Measurements from ENCODE around the gene SPIN1. TPM values are rescaled to one million over a fixed set of nuclear protein-coding genes. Genes with fewer than 3 reads are reported as not detected.

SPIN1 gene
- total and polyA plus RNA-seq, 2 donors: 55.5 to 167 TPM

- Histone ChIP-seq H3K4me1 (ENCODE audit: insufficient read depth) (no peaks in the 10 kb centered on the region), H3K4me3 (ENCODE audit: low read depth, low read length) (no peak overlapping the region), H3K27ac (ENCODE audit: low read depth) (no peak overlapping the region), H3K36me3 (ENCODE audit: insufficient read depth) (no peaks in the 10 kb centered on the region)
- WGBS: 71% methylated on average over 12 of the region's 12 CpGs
- DNase-seq (ENCODE audit: extremely low spot score): no peak
These were observed 114.3 kb downstream of the SPIN1 start for GRCh38 chr9:88502552-88503034.

DNA sequence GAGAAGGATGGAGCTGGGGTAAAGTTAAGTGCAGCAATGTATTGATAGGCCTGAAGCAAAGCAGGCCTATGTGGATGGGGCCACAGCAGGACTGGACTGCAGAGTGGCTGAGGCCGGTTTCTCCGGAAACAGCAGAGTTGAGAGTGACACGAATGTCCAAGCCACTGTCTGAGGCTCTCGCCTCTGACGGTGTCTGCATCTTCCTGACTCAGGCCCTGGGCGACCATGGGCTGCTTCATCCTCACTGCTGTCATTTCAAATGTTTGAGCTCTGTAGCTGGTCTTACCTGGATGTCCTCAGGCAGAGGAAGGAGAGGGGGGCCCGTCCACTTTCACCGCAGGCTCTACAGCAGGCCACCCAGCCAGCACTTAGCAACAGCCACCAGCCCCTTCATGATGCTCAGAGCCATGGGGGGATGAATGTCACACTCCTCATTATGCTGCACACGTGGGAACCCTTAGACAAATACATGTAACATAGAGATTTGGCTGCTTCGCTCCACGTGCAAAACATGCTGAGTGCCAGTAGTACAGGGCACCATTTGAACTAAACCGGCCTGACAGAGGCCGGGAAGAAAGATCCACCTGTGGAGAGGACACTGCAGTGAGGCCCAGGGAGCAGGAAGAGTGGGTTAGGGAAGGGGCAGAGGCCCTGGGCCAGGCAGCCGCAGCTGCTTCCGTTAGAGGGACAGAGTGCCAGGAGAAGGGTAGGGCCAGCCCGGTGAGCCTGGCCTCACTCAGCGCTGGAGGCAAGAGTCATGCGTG, 115.0 kb downstream of the SPIN1 start:
- Histone ChIP-seq H3K4me3 (ENCODE audit: low read depth, low read length) (no peak overlapping the region), H3K36me3 (ENCODE audit: insufficient read depth) (no peaks in the 10 kb centered on the region), H3K4me1 (ENCODE audit: insufficient read depth) (no peaks in the 10 kb centered on the region), H3K27ac (ENCODE audit: low read depth) (no peak overlapping the region)
- no peak for DNase-seq (ENCODE audit: extremely low spot score)
- WGBS: 89% methylated on average over 18 of the region's 18 CpGs

DNA sequence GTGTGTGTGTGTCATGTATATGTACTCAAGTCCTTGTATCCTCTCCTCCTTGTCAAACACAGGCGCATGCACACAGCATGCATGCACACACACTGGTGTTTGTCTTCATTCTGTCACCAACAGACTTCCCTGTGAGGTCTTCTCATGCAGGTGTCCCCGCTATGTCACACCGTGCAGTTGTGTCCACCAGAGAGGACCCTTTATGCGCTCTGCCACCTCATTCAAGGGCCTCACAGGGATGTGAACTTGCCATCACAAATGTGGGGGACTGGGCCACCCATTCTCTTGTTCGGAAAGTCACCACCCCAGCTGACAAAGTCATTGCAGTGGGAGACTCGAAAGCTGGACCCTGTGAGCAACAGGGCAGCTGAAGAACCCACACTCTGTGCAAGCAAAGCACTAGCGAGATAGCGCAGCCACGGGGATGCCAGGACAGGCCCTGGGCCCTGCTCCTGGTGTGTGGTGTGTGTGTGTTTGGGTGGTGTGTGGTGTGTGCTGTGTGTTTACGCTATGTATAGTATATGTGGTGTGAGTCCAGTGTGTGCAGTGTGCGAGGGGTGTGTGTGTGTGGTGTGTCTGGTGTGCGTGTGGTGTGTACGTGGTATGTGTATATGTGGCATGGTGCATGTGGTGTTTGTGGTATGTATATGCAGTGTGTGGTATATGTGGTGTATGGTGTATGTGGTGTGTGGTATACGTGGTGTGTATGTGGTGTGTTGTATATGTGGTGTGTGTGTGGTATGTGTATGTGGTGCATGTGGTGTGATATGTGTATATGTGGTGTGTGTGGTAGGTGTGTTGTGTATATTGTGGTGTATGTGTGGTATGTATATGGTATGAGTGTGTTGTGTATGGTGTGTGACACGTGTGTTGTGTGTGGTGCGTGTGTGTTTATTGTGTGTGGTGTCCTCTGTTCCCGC, 115.9 kb downstream of the SPIN1 start:
- no peak for DNase-seq (ENCODE audit: extremely low spot score)
- Histone ChIP-seq H3K27ac (ENCODE audit: low read depth) (no peak overlapping the region), H3K4me3 (ENCODE audit: low read depth, low read length) (no peak overlapping the region), H3K36me3 (ENCODE audit: insufficient read depth) (no peaks in the 10 kb centered on the region), H3K4me1 (ENCODE audit: insufficient read depth) (no peaks in the 10 kb centered on the region)
- 94% methylated on average over 17 of the region's 17 CpGs for WGBS

GRCh38 chr9:88508326-88508725, 120.1 kb downstream of the SPIN1 start:
- WGBS: 91% methylated on average over 2 of the region's 2 CpGs

DNA sequence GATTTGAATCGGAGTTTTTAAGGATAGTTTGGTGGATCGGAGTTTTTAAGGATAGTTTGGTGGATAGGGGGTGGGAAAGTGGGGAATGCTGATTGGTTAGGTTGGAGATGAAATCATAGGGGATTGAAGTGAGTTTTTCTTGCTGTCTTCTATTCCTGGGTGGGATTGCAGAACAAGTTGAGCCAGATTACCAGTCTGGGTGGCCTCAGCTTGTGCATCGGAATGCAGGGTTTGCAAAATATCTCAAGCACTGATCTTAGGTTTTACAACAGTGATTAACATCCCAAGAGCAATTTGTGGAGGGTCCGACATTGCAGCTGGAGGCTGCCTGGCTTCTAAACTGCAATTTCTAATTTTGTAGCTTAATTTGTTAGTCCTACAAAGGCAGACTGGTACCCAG, 123.7 kb downstream of the SPIN1 start:
- DNase-seq (ENCODE audit: extremely low spot score): no peak
- Histone ChIP-seq H3K4me1 (ENCODE audit: insufficient read depth) (no peaks in the 10 kb centered on the region), H3K4me3 (ENCODE audit: low read depth, low read length) (no peak overlapping the region), H3K27ac (ENCODE audit: low read depth) (no peak overlapping the region), H3K36me3 (ENCODE audit: insufficient read depth) (no peaks in the 10 kb centered on the region)
- WGBS: 65% methylated on average over 4 of the region's 4 CpGs

More at GRCh38 chr9:88508326-88508725, 120.1 kb downstream of the SPIN1 start:
- no peak for DNase-seq (ENCODE audit: extremely low spot score)
- Histone ChIP-seq H3K4me3 (ENCODE audit: low read depth, low read length) (no peak overlapping the region), H3K4me1 (ENCODE audit: insufficient read depth) (no peaks in the 10 kb centered on the region), H3K36me3 (ENCODE audit: insufficient read depth) (no peaks in the 10 kb centered on the region), H3K27ac (ENCODE audit: low read depth) (no peak overlapping the region)

DNA sequence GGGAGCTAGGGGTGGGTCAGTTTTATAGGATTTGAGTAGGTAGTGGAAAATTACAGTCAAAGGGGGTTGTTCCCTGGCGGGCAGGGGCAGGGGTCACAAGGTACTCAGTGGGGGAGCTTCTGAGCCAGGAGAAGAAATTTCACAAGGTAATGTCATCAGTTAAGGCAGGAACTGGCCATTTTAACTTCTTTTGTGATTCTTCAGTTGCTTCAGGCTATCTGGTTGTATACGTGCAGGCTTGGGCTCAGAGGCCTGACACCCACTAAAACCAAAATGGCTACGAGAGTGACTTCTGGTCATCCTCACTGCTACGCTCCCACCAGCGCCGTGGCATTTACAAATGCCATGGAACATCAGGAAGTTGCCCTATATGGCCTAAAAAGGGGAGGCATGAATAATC, 126.0 kb downstream of the SPIN1 start:
- DNase-seq (ENCODE audit: extremely low spot score): no peak
- WGBS: 93% methylated on average over 6 of the region's 6 CpGs

GRCh38 chr9:88521308-88521707, 133.1 kb downstream of the SPIN1 start:
- no peak for DNase-seq (ENCODE audit: extremely low spot score)
- Histone ChIP-seq H3K36me3 (ENCODE audit: insufficient read depth) (no peaks in the 10 kb centered on the region), H3K4me1 (ENCODE audit: insufficient read depth) (no peaks in the 10 kb centered on the region), H3K27ac (ENCODE audit: low read depth) (no peak overlapping the region), H3K4me3 (ENCODE audit: low read depth, low read length) (no peak overlapping the region)
- WGBS: 38% methylated on average over 4 of the region's 4 CpGs

More for the DNA sequence above, 126.0 kb downstream of the SPIN1 start:
- Histone ChIP-seq H3K27ac (ENCODE audit: low read depth) (no peak overlapping the region), H3K4me1 (ENCODE audit: insufficient read depth) (no peaks in the 10 kb centered on the region), H3K36me3 (ENCODE audit: insufficient read depth) (no peaks in the 10 kb centered on the region), H3K4me3 (ENCODE audit: low read depth, low read length) (no peak overlapping the region)

DNA sequence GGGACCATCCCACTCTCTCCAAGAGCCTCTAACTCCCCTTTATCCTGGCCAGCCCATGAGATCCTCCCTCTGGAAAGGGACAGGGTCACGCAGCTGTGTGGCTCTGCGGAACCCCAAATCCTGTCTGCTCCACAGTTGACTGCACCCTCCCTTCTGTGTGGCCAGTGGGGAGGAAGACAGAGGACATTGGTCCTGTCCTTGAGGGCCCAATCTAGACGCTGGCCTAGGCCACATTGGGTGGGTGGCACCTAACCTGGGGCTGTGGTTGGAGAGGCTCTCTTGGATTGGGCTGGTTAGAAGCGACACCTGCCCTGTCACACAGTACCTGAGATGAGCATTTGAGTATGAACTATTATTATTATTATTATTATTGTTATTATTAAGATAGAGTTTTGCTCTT, 134.1 kb downstream of the SPIN1 start:
- Histone ChIP-seq H3K4me1 (ENCODE audit: insufficient read depth) (no peaks in the 10 kb centered on the region), H3K4me3 (ENCODE audit: low read depth, low read length) (no peak overlapping the region), H3K27ac (ENCODE audit: low read depth) (no peak overlapping the region), H3K36me3 (ENCODE audit: insufficient read depth) (no peaks in the 10 kb centered on the region)
- no peak for DNase-seq (ENCODE audit: extremely low spot score)
- 95% methylated on average over 4 of the region's 4 CpGs for WGBS

- no peaks in the 10 kb centered on the region for H3K36me3 ChIP-seq (ENCODE audit: insufficient read depth)
- no peak overlapping the region for H3K27ac ChIP-seq (ENCODE audit: low read depth)
- H3K4me3 ChIP-seq (ENCODE audit: low read depth, low read length): no peak overlapping the region
- WGBS: 82% methylated on average over 3 of the region's 3 CpGs
- no peaks in the 10 kb centered on the region for H3K4me1 ChIP-seq (ENCODE audit: insufficient read depth)
- DNase-seq (ENCODE audit: extremely low spot score): no peak
These were observed 134.8 kb downstream of the SPIN1 start for GRCh38 chr9:88523056-88523455.

- no peak overlapping the region for H3K27ac ChIP-seq (ENCODE audit: low read depth)
- H3K4me1 ChIP-seq (ENCODE audit: insufficient read depth): no peaks in the 10 kb centered on the region
- H3K4me3 ChIP-seq (ENCODE audit: low read depth, low read length): no peak overlapping the region
- DNase-seq (ENCODE audit: extremely low spot score): no peak
- no peaks in the 10 kb centered on the region for H3K36me3 ChIP-seq (ENCODE audit: insufficient read depth)
- 91% methylated on average over 8 of the region's 8 CpGs for WGBS
These were observed 136.7 kb downstream of the SPIN1 start for GRCh38 chr9:88524911-88525310.

GRCh38 chr9:88527618-88528017, 139.4 kb downstream of the SPIN1 start:
- Histone ChIP-seq H3K27ac (ENCODE audit: low read depth) (no peak overlapping the region), H3K4me1 (ENCODE audit: insufficient read depth) (no peaks in the 10 kb centered on the region), H3K36me3 (ENCODE audit: insufficient read depth) (no peaks in the 10 kb centered on the region), H3K4me3 (ENCODE audit: low read depth, low read length) (no peak overlapping the region)
- no peak for DNase-seq (ENCODE audit: extremely low spot score)
- WGBS: 85% methylated on average over 7 of the region's 7 CpGs
